GM12874 (cell line): ENCODE data around the gene NHSL2.

ENCODE experiments used
- CTCF ChIP-seq: IDR thresholded peaks from 2 replicates; pipeline ENCODE4 v1.5.1; 2011; ENCODE audit warnings: low read depth, mild to moderate bottlenecking, control low read depth, low read length, moderate library complexity; ENCODE audit not compliant: insufficient read depth

NHSL2 gene

GRCh38 chrX:71958281-71958675, 47.6 kb downstream of the NHSL2 start:
- no peak for TF ChIP-seq CTCF

GRCh38 chrX:71974916-71975315, 64.3 kb downstream of the NHSL2 start:
- no peak for TF ChIP-seq CTCF

- TF ChIP-seq CTCF: no peak
These were observed 66.1 kb downstream of the NHSL2 start for GRCh38 chrX:71976753-71977152.

- no peak for TF ChIP-seq CTCF
These were observed 67.5 kb downstream of the NHSL2 start for GRCh38 chrX:71978164-71978563.

- no peak for TF ChIP-seq CTCF
These were observed 79.3 kb downstream of the NHSL2 start for GRCh38 chrX:71989768-71990426.

GRCh38 chrX:71990518-71990917, 79.9 kb downstream of the NHSL2 start:
- no peak for TF ChIP-seq CTCF

- no peak for TF ChIP-seq CTCF
These were observed 80.5 kb downstream of the NHSL2 start for GRCh38 chrX:71991164-71991563.
